SK-N-SH (cell line): ENCODE data around the gene PTPRK. TPM values are rescaled to one million over a fixed set of nuclear protein-coding genes. Genes with fewer than 3 reads are reported as not detected.
A peak's percentile ranks its signal among the peaks of the same experiment; 100 is the strongest.

Experiments
- CTCF ChIA-PET: fragments of 300-600, 350-600 bp; formaldehyde crosslinking; extraction: SDS; loops from one replicate; lab custom pipeline; 2021; lab: Yijun Ruan, JAX
- POLR2A ChIA-PET: fragments of 350-600 bp; sonication (Branson Sonifier 250); formaldehyde crosslinking; extraction: SDS; loops from one replicate; lab custom pipeline; 2020; ENCODE audit warnings: antibody characterized with exemption, inconsistent platforms; lab: Yijun Ruan, JAX
- DNase-seq: peaks from one replicate; pipeline ENCODE4 v3.0.0; 2012
- H2AFZ ChIP-seq: fragments of 200-600 bp; sonication (generic); 2 replicates; pipeline ENCODE4 v1.8.1; 2016; ENCODE audit warnings: antibody characterized with exemption, mild to moderate bottlenecking, low read depth
- H3F3A ChIP-seq: fragments of 200-600 bp; sonication (generic); replicated peaks from 2 replicates; pipeline ENCODE3; 2016; ENCODE audit warnings: antibody characterized with exemption, mild to moderate bottlenecking; ENCODE audit not compliant: insufficient read depth
- H3K27ac ChIP-seq, 2 experiments: fragments of 200-500 bp in 1 of 2; fragments of 200-600 bp in 1 of 2; sonication (Bioruptor generic) in 1 of 2; sonication (generic), shearing (Covaris generic) in 1 of 2; 2 replicates each; pipeline versions ENCODE4 v1.5.1 to v1.6.1; 2014 to 2016; ENCODE audit warnings: low read depth in 2 of 2, inconsistent platforms in 1 of 2, low read length in 1 of 2, mild to moderate bottlenecking in 1 of 2, mixed read lengths in 1 of 2
- H3K27me3 ChIP-seq: fragments of 200-600 bp; sonication (generic), shearing (Covaris generic); 2 replicates; pipeline ENCODE4 v1.6.1; 2016; ENCODE audit warnings: mixed run types; ENCODE audit not compliant: insufficient read depth
- H3K36me3 ChIP-seq, 2 experiments: fragments of 200-500 bp in 1 of 2; fragments of 200-600 bp in 1 of 2; sonication (Bioruptor generic) in 1 of 2; sonication (generic) in 1 of 2; replicated peaks in 1 of 2; 2 replicates each; pipeline versions ENCODE3 to v1.5.1; 2014 to 2016; ENCODE audit warnings: low read length in 1 of 2, mild to moderate bottlenecking in 1 of 2; ENCODE audit not compliant: insufficient read depth in 2 of 2, control insufficient read depth in 1 of 2
- H3K4me1 ChIP-seq, 2 experiments: fragments of 200-500 bp in 1 of 2; fragments of 200-600 bp in 1 of 2; sonication (Bioruptor generic) in 1 of 2; sonication (generic), shearing (Covaris generic) in 1 of 2; 2 replicates each; pipeline versions ENCODE4 v1.5.1 to v1.6.1; 2014 to 2016; ENCODE audit warnings: low read depth in 1 of 2, low read length in 1 of 2, mixed run types in 1 of 2; ENCODE audit not compliant: insufficient read depth in 2 of 2, control insufficient read depth in 1 of 2
- H3K4me2 ChIP-seq: fragments of 200-600 bp; sonication (generic), shearing (Covaris generic); 2 replicates; pipeline ENCODE4 v1.6.1; 2017; ENCODE audit warnings: mixed run types
- H3K4me3 ChIP-seq, 2 experiments: fragments of 200-500 bp in 1 of 2; fragments of 200-600 bp in 1 of 2; sonication (Bioruptor generic) in 1 of 2; sonication (generic), shearing (Covaris generic) in 1 of 2; 2 replicates each; pipeline versions ENCODE4 v1.5.1 to v1.8.1; 2014 to 2016; ENCODE audit warnings: low read depth in 2 of 2, inconsistent platforms in 1 of 2, low read length in 1 of 2, mild to moderate bottlenecking in 1 of 2, mixed read lengths in 1 of 2, moderate library complexity in 1 of 2
- H3K79me2 ChIP-seq: fragments of 200-600 bp; sonication (generic); 2 replicates; pipeline ENCODE4 v1.8.1; 2017; ENCODE audit warnings: mild to moderate bottlenecking; ENCODE audit not compliant: insufficient read depth
- H3K9ac ChIP-seq: fragments of 200-600 bp; sonication (generic); 2 replicates; pipeline ENCODE4 v1.6.1; 2017; ENCODE audit warnings: mixed run types
- H3K9me2 ChIP-seq: fragments of 200-600 bp; sonication (generic); 2 replicates; pipeline ENCODE4 v1.6.1; 2017; ENCODE audit warnings: mixed run types
- H3K9me3 ChIP-seq: fragments of 200-600 bp; sonication (generic); 2 replicates; pipeline ENCODE4 v1.6.1; 2017; ENCODE audit warnings: mixed run types, mild to moderate bottlenecking, moderate library complexity
- H4K20me1 ChIP-seq: fragments of 200-600 bp; sonication (generic); 2 replicates; pipeline ENCODE4 v1.6.1; 2017; ENCODE audit warnings: mild to moderate bottlenecking, mixed run types; ENCODE audit not compliant: insufficient read depth
- CHD2 ChIP-seq: fragments of 150-350 bp; IDR thresholded peaks from 2 replicates; pipeline ENCODE4 v1.6.1; 2018; ENCODE audit warnings: low read length; ENCODE audit not compliant: partially characterized antibody
- ELF1 ChIP-seq: IDR thresholded peaks from 2 replicates; pipeline ENCODE4 v1.4.0; 2012
- EP300 ChIP-seq, 2 experiments: IDR thresholded peaks; 2 replicates each; pipeline versions ENCODE4 v1.4.0 to v1.6.1; 2012; ENCODE audit warnings: borderline replicate concordance in 1 of 2, low read depth in 1 of 2, low read length in 1 of 2
- EZH2phosphoT487 ChIP-seq: fragments of 200-600 bp; sonication (generic); IDR thresholded peaks from 2 replicates; pipeline ENCODE4 v1.6.1; 2017; ENCODE audit warnings: low read depth, mixed run types, mild to moderate bottlenecking, antibody characterized with exemption, moderate library complexity, borderline replicate concordance
- FOSL2 ChIP-seq: IDR thresholded peaks from 2 replicates; pipeline ENCODE4 v1.4.0; 2012; ENCODE audit warnings: low read depth, mild to moderate bottlenecking, moderate library complexity, borderline replicate concordance
- FOXJ3 ChIP-seq: sonication (generic); formaldehyde crosslinking; IDR thresholded peaks from 2 replicates; pipeline ENCODE4 v1.5.1; 2020; ENCODE audit warnings: mild to moderate bottlenecking, missing genetic modification reagents
- GABPA ChIP-seq: IDR thresholded peaks from 2 replicates; pipeline ENCODE4 v1.4.0; 2012; ENCODE audit warnings: low read depth, mild to moderate bottlenecking
- IRF3 ChIP-seq: fragments of 150-350 bp; IDR thresholded peaks from 2 replicates; pipeline ENCODE4 v1.6.1; 2016; ENCODE audit warnings: mild to moderate bottlenecking, low read depth, low read length
- JUND ChIP-seq: IDR thresholded peaks from 2 replicates; pipeline ENCODE4 v1.4.0; 2012
- MAX ChIP-seq: IDR thresholded peaks from 2 replicates; pipeline ENCODE4 v1.4.0; 2012; ENCODE audit warnings: low read depth
- MEF2A ChIP-seq: IDR thresholded peaks from 2 replicates; pipeline ENCODE4 v1.4.0; 2012; ENCODE audit warnings: low read depth, borderline replicate concordance
- NFIC ChIP-seq: IDR thresholded peaks from 2 replicates; pipeline ENCODE4 v1.4.0; 2012; ENCODE audit warnings: borderline replicate concordance
- NRF1 ChIP-seq: IDR thresholded peaks from 2 replicates; pipeline ENCODE4 v1.6.1; 2012; ENCODE audit warnings: low read depth, mild to moderate bottlenecking, low read length
- RCOR1 ChIP-seq: fragments of 150-350 bp; IDR thresholded peaks from 2 replicates; pipeline ENCODE4 v1.6.1; 2017; ENCODE audit warnings: antibody characterized with exemption, low read length
- RFX5 ChIP-seq: IDR thresholded peaks from 2 replicates; pipeline ENCODE4 v1.6.1; 2012; ENCODE audit warnings: mild to moderate bottlenecking, improper control_type of control experiment, low read length
- RXRA ChIP-seq: IDR thresholded peaks from 2 replicates; pipeline ENCODE4 v1.4.0; 2012; ENCODE audit warnings: low read depth, mild to moderate bottlenecking, borderline replicate concordance
- SIN3A ChIP-seq: IDR thresholded peaks from 2 replicates; pipeline ENCODE4 v1.6.1; 2012; ENCODE audit warnings: low read depth, mild to moderate bottlenecking, low read length, moderate library complexity, borderline replicate concordance
- SMC3 ChIP-seq: IDR thresholded peaks from 2 replicates; pipeline ENCODE4 v1.6.1; 2012; ENCODE audit warnings: low read depth, low read length, improper control_type of control experiment
- TAF1 ChIP-seq: IDR thresholded peaks from 2 replicates; pipeline ENCODE4 v1.6.1; 2012; ENCODE audit warnings: low read depth, mild to moderate bottlenecking, low read length, moderate library complexity, borderline replicate concordance
- TEAD4 ChIP-seq: IDR thresholded peaks from 2 replicates; pipeline ENCODE4 v1.4.0; 2012; ENCODE audit warnings: mild to moderate bottlenecking, borderline replicate concordance; ENCODE audit not compliant: insufficient read depth
- USF1 ChIP-seq: IDR thresholded peaks from 2 replicates; pipeline ENCODE4 v1.4.0; 2012; ENCODE audit warnings: low read depth, borderline replicate concordance
- USF2 ChIP-seq: fragments of 150-350 bp; IDR thresholded peaks from 2 replicates; pipeline ENCODE4 v1.6.1; 2017; ENCODE audit warnings: antibody characterized with exemption, low read length, low read depth, borderline replicate concordance
- YY1 ChIP-seq: IDR thresholded peaks from 2 replicates; pipeline ENCODE4 v1.4.0; 2012; ENCODE audit warnings: low read depth, mild to moderate bottlenecking
- ZBTB33 ChIP-seq: IDR thresholded peaks from 2 replicates; pipeline ENCODE4 v1.4.0; 2012; ENCODE audit warnings: low read depth, borderline replicate concordance
- WGBS: methylation state at CpG from one replicate; pipeline ENCODE4 v1.1.6; 2017; ENCODE audit warnings: low lambda C conversion rate; 5-methylcytosine and 5-hydroxymethylcytosine counted together
- polyA plus RNA-seq, 3 experiments: library from polyadenylated mRNA; depleted of rRNA; stranded (reverse); fragments of >200 nt; gene quantifications; 2 replicates each; pipeline ENCODE4 v1.2.3, GENCODE V29; 2012

PTPRK gene
- polyA plus RNA-seq (2012; rRNA removed): 8.0 and 9.5 TPM in 2 replicates
- 12.3 and 14.5 TPM in 2 replicates for polyA plus RNA-seq (2012; cell fraction: cytosol; rRNA removed)
- 8.9 and 10.3 TPM in 2 replicates for polyA plus RNA-seq (2012; cell fraction: nucleus; rRNA removed)

GRCh38 chr6:128520436-128521281, at the start of gene PTPRK:
PTPRK (minus strand) TSS chr6:128520599; CDS start chr6:128520358, 241 bp downstream.
- Histone ChIP-seq H3K79me2 (peaks cover 45% of the 10 kb centered on the region), H2AFZ (peak within 1 kb of the TSS; percentile 89), H3K4me2 (peak within 1 kb of the TSS; percentile 90), H3K4me3 (peak within 1 kb of the TSS; percentile 71 to 98), H3K27me3 (no peaks in the 10 kb centered on the region), H3K36me3 (no peaks in the 10 kb centered on the region), H3K9me2 (no peaks in the 10 kb centered on the region), H3K9ac (peak within 1 kb of the TSS; percentile 94), H3K27ac (peak within 1 kb of the TSS; percentile 71 to 97), H4K20me1 (peaks cover 17% of the 10 kb centered on the region; the same call in 1 of the 2 replicates), H3K4me1 (peaks cover 0 to 23% of the 10 kb centered on the region in 2 experiments; a peak in 3 of 4 replicates), H3K9me3 (no peaks in the 10 kb centered on the region), H3F3A (peaks cover 17% of the 10 kb centered on the region)
- ChIA-PET CTCF (no interaction called here), POLR2A (no interaction called here)
- 0% methylated on average over 23 of the region's 85 CpGs for WGBS
- peak; percentile 82 for DNase-seq
- TF ChIP-seq CHD2: no peak
- 0 out of 4 replicates have a peak, but pooled peaks of 1 of the 2 experiments have one; percentile 28 for TF ChIP-seq EP300 (IDR thresholded peaks at IDR 0.05; ENCODE audit: borderline replicate concordance in 1 of 2, low read depth in 1 of 2, low read length in 1 of 2)
- no peak for TF ChIP-seq ELF1
- TF ChIP-seq GABPA: no peak
- peak; percentile 42; the same call in 1 of the 2 replicates for TF ChIP-seq TEAD4
- TF ChIP-seq MAX: 0 out of 2 replicates have a peak, but pooled peaks have one; percentile 22
- no peak for TF ChIP-seq RFX5
- peak; percentile 20; the same call in 1 of the 2 replicates for TF ChIP-seq SIN3A
- TF ChIP-seq USF1: no peak
- TF ChIP-seq NRF1: peak; percentile 7; the same call in 1 of the 2 replicates
- no peak for TF ChIP-seq FOXJ3 (CRISPR knock-in tag)
- no peak; the same call in 1 of the 2 replicates for TF ChIP-seq NFIC
- TF ChIP-seq JUND: 0 out of 2 replicates have a peak, but pooled peaks have one; percentile 22
- no peak for TF ChIP-seq FOSL2
- peak; percentile 77 for TF ChIP-seq YY1
- no peak for TF ChIP-seq IRF3
- no peak for TF ChIP-seq ZBTB33
- no peak for TF ChIP-seq EZH2phosphoT487
- TF ChIP-seq RCOR1: no peak
- peak; percentile 73 for TF ChIP-seq TAF1
- no peak for TF ChIP-seq MEF2A
- peak; percentile 16; the same call in 1 of the 2 replicates for TF ChIP-seq SMC3
- no peak for TF ChIP-seq RXRA
- no peak for TF ChIP-seq USF2
